ENCODE results near the gene ZMYND19. TPM values are rescaled to one million over a fixed set of nuclear protein-coding genes. Genes with fewer than 3 reads are reported as not detected.
"Not testable (repeated sequence)": the region's sequence is repeated elsewhere in the genome, so short reads cannot be mapped to it uniquely, and the experiment has no call there.

Gene ZMYND19
- total and polyA plus RNA-seq, 2 of the 8 experiments (the other 6 are each of a cell fraction or from before 2014, with no cell fraction given): 42.4 to 58.7 TPM

DNA sequence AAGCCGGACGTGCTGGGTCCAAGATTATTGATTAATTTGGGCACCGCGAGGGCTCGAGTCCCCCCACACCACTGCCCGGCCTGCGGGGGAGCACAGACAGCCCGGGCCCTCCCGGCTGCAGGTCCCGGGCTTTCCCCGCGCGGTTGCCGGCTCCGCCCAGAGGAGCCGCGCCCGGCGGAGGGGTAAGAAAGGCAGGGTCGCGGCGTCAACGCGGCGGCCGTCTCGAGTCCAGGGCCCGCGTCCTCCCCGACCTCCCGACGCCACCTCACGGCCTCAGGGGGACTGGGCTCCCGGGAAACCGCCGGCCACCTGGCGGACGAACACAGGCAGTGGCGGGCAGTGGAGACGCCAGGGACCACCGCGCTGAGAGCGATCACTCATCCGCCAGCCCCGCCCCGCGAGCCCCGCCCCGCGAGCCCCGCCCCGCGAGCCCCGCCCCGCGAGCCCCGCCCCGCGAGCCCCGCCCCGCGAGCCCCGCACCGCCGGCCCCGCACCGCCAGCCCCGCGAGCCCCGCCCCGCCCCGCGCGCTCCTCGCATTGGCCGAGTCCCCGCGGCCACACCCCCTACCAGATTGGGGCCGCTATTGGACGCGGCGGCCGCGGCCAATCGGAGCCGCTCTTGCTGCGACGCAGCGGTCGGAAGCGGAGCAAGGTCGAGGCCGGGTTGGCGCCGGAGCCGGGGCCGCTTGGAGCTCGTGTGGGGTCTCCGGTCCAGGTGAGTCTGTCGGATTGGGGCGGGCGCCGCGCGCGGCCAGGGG lies 38.9 kb downstream of the ZMYND19 start, which contains the start of gene MRPL41 (continued):
- TF ChIP-seq TEAD4 (IDR thresholded peaks at IDR 0.05; ENCODE audit: low read depth, low read length) (no peak), GTF2F1 (IDR thresholded peaks at IDR 0.05; ENCODE audit: borderline replicate concordance, low read depth, low read length) (no peak), JUN (IDR thresholded peaks at IDR 0.05; ENCODE audit: low read depth, low read length) (no peak), SIX5 (IDR thresholded peaks at IDR 0.05; ENCODE audit: low read depth, low read length) (no peak), KDM5A (IDR thresholded peaks at IDR 0.05; ENCODE audit: low read length) (no peak), RAD21 (IDR thresholded peaks at IDR 0.05 in 1 of 2, conservative IDR thresholded peaks at IDR 0.05 in 1 of 2; ENCODE audit: low read depth in 2 of 2, low read length in 2 of 2) (peak; percentile 33 to 51; a peak in 3 of 4 replicates)

DNA sequence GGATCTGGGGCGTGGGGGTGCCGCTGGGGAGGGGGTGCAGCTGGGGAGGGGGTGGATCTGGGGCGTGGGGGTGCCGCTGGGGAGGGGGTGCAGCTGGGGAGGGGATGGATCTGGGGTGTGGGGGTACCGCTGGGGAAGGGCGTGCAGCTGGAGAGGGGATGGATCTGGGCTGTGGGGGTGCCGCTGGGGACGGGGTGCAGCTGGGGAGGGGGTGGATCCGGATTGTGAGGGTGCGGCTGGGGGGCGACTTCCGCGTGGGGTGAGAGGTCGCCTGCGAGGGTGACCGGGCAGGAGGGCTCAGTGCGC lies 39.4 kb downstream of the ZMYND19 start:
- H3K56ac ChIP-seq (replicated peaks; ENCODE audit: insufficient read length, low read depth, low read length); H4K20me1 ChIP-seq (replicated peaks in 1 of 2; ENCODE audit: control insufficient read depth in 1 of 2, insufficient read depth in 2 of 2, low read length in 2 of 2); H3K23ac ChIP-seq (ENCODE audit: insufficient read length); FAIRE-seq; DNase-seq (ENCODE audit: low read depth in 1 of 2, low spot score in 2 of 2); H2BK12ac ChIP-seq (ENCODE audit: low read depth, low read length); H2AK5ac ChIP-seq (ENCODE audit: low read depth, low read length); H3K4ac ChIP-seq (replicated peaks; ENCODE audit: insufficient read length, low read depth, low read length); H2AFZ ChIP-seq (ENCODE audit: low read length); H2BK5ac ChIP-seq (ENCODE audit: low read depth, low read length); H3K18ac ChIP-seq (ENCODE audit: extremely low read depth, low read length); H2BK15ac ChIP-seq (ENCODE audit: low read length); H3K79me1 ChIP-seq (ENCODE audit: low read depth, low read length); H3K27ac ChIP-seq (ENCODE audit: low read depth, low read length); H2BK120ac ChIP-seq (replicated peaks; ENCODE audit: low read depth, low read length); H4K5ac ChIP-seq (ENCODE audit: insufficient read length, low read depth, low read length); H3K79me2 ChIP-seq (ENCODE audit: control insufficient read depth in 1 of 2, insufficient read depth in 2 of 2, low read length in 2 of 2); H3K23me2 ChIP-seq (ENCODE audit: low read depth, low read length); H3K14ac ChIP-seq (ENCODE audit: insufficient read length); H2BK20ac ChIP-seq (ENCODE audit: low read length); H3K4me1 ChIP-seq (replicated peaks in 1 of 4; ENCODE audit: control insufficient read depth in 3 of 4, insufficient read depth in 4 of 4, low read length in 3 of 4); H3K27me3 ChIP-seq (replicated peaks in 1 of 4; ENCODE audit: control insufficient read depth in 3 of 4, extremely low read depth in 1 of 4, insufficient read depth in 3 of 4, low read length in 3 of 4): not testable (repeated sequence)
- Histone ChIP-seq H3K4me2 (ENCODE audit: insufficient read depth in 1 of 2, low read depth in 2 of 2, low read length in 2 of 2) (peak overlapping the region; percentile 24 to 85), H3K36me3 (ENCODE audit: control insufficient read depth in 2 of 4, insufficient read depth in 4 of 4, low read length in 3 of 4) (peaks cover 4 to 11% (median 7%) of the 10 kb centered on the region in 4 experiments; a peak in 5 of 8 replicates), H4K91ac (replicated peaks; ENCODE audit: insufficient read length, low read length) (peak overlapping the region; percentile 65), H3K9ac (replicated peaks in 1 of 4; ENCODE audit: extremely low read depth in 1 of 4, low read depth in 3 of 4, low read length in 3 of 4) (0 out of 7 replicates have a peak overlapping the region, but pooled peaks of 2 of the 4 experiments have one; percentile 8 to 19), H3K4me3 (ENCODE audit: extremely low read depth in 1 of 4, insufficient read depth in 2 of 4, low read depth in 3 of 4, low read length in 4 of 4) (peak overlapping the region; percentile 35 to 78 (median 52)), H4K8ac (ENCODE audit: extremely low read depth, insufficient read depth, low read length) (peak overlapping the region; percentile 25; the same call in 1 of the 2 replicates), H3K9me3 (ENCODE audit: insufficient read depth in 2 of 2, low read depth in 1 of 2, low read length in 1 of 2) (peaks cover 5 to 12% of the 10 kb centered on the region in 2 experiments; a peak in 3 of 4 replicates)
- no CpG with 5 or more reads among the region's 17 CpGs for WGBS, 2 experiments (ENCODE audit: extremely low coverage in 1 of 2, insufficient coverage in 1 of 2, insufficient read length in 1 of 2, insufficient replicate concordance in 2 of 2, low coverage in 1 of 2, low lambda C conversion rate in 2 of 2, missing lambda C conversion rate in 1 of 2)
- CTCF ChIA-PET (ENCODE audit: partially characterized antibody): interaction anchor here (0.6 kb wide), 2 partner anchors 10 to 249 kb away, joined by 3 read pairs; partner anchors contain the start of gene NRARP
- POLR2A ChIA-PET (ENCODE audit: partially characterized antibody): interaction anchor here (1.0 kb wide), 1 partner anchor 19 kb away, joined by 3 read pairs; no protein-coding TSS in a partner anchor

Measured in H1 (cell line).